NK-92 (cell line): ENCODE data around the gene CERKL.

Experiments used
- DNase-seq: peaks from one replicate; lab custom pipeline; 2025; ENCODE audit not compliant: unreplicated experiment; lab: John Stamatoyannopoulos, UW

CERKL gene

GRCh38 chr2:181628590-181629585, 28.0 kb downstream of the CERKL start:
- DNase-seq = no peak

- no peak for DNase-seq
These were observed 29.4 kb downstream of the CERKL start for GRCh38 chr2:181627545-181627944.

GRCh38 chr2:181626671-181627070, 30.2 kb downstream of the CERKL start:
- DNase-seq = no peak

- no peak for DNase-seq
These were observed 33.7 kb downstream of the CERKL start for GRCh38 chr2:181623159-181623558.

- no peak for DNase-seq
These were observed 35.0 kb downstream of the CERKL start for GRCh38 chr2:181621779-181622490.

- DNase-seq = no peak
These were observed 37.4 kb downstream of the CERKL start for GRCh38 chr2:181619516-181619915.

GRCh38 chr2:181616715-181617114, 40.2 kb downstream of the CERKL start:
- DNase-seq = no peak

GRCh38 chr2:181614874-181615638, 41.8 kb downstream of the CERKL start:
- DNase-seq = no peak

GRCh38 chr2:181613241-181613640, 43.7 kb downstream of the CERKL start:
- no peak for DNase-seq

- DNase-seq = no peak
These were observed 49.0 kb downstream of the CERKL start for GRCh38 chr2:181607629-181608590.

- no peak for DNase-seq
These were observed 50.7 kb downstream of the CERKL start for GRCh38 chr2:181605889-181606837.

GRCh38 chr2:181602017-181602416, 54.9 kb downstream of the CERKL start:
- DNase-seq = no peak

GRCh38 chr2:181596556-181596955, 60.3 kb downstream of the CERKL start:
- DNase-seq = no peak

GRCh38 chr2:181594322-181594721, 62.6 kb downstream of the CERKL start:
- DNase-seq = no peak

- no peak for DNase-seq
These were observed 67.1 kb downstream of the CERKL start for GRCh38 chr2:181589779-181590178.

GRCh38 chr2:181588546-181588945, 68.4 kb downstream of the CERKL start:
- DNase-seq = no peak

- DNase-seq = no peak
These were observed 70.3 kb downstream of the CERKL start for GRCh38 chr2:181586569-181587081.

GRCh38 chr2:181585732-181586131, 71.2 kb downstream of the CERKL start:
- DNase-seq = no peak

GRCh38 chr2:181581534-181581933, 75.4 kb downstream of the CERKL start:
- DNase-seq = no peak
